ENCODE measurements around the gene LYST.
"Not testable (repeated sequence)": the region's sequence is repeated elsewhere in the genome, so short reads cannot be mapped to it uniquely, and the experiment has no call there.

Gene LYST

GRCh38 chr1:235799264-235799663 lies 67.4 kb downstream of the LYST start:
- no peak for DNase-seq (ENCODE audit: low read depth)
- TF ChIP-seq CTCF (conservative IDR thresholded peaks at IDR 0.05; ENCODE audit: low read length), result no peak
- H3K4me3 ChIP-seq (ENCODE audit: low read length), result no peak overlapping the region

GRCh38 chr1:235791532-235792060 lies 75.1 kb downstream of the LYST start:
- TF ChIP-seq CTCF (conservative IDR thresholded peaks at IDR 0.05; ENCODE audit: low read length), result no peak
- H3K4me3 ChIP-seq (ENCODE audit: low read length), result no peak overlapping the region
- DNase-seq (ENCODE audit: low read depth), result no peak

- no peak for TF ChIP-seq CTCF (conservative IDR thresholded peaks at IDR 0.05; ENCODE audit: low read length)
- no peak overlapping the region for H3K4me3 ChIP-seq (ENCODE audit: low read length)
Observed at GRCh38 chr1:235790123-235790522, 76.6 kb downstream of the LYST start.

GRCh38 chr1:235786227-235786898 lies 80.3 kb downstream of the LYST start:
- H3K4me3 ChIP-seq (ENCODE audit: low read length); DNase-seq (ENCODE audit: low read depth): not testable (repeated sequence)

More at GRCh38 chr1:235790123-235790522, 76.6 kb downstream of the LYST start:
- DNase-seq (ENCODE audit: low read depth), result no peak

- no peak for TF ChIP-seq CTCF (conservative IDR thresholded peaks at IDR 0.05; ENCODE audit: low read length)
- no peak overlapping the region for H3K4me3 ChIP-seq (ENCODE audit: low read length)
- no peak for DNase-seq (ENCODE audit: low read depth)
Observed at GRCh38 chr1:235784950-235785349, 81.8 kb downstream of the LYST start.

GRCh38 chr1:235783148-235783776 lies 83.4 kb downstream of the LYST start:
- peak; percentile 59 for TF ChIP-seq CTCF (conservative IDR thresholded peaks at IDR 0.05; ENCODE audit: low read length)
- peak; percentile 61 for DNase-seq (ENCODE audit: low read depth)

GRCh38 chr1:235782601-235783000 lies 84.1 kb downstream of the LYST start:
- H3K4me3 ChIP-seq (ENCODE audit: low read length), result no peak overlapping the region
- no peak for TF ChIP-seq CTCF (conservative IDR thresholded peaks at IDR 0.05; ENCODE audit: low read length)
- DNase-seq (ENCODE audit: low read depth), result peak; percentile 31

More at GRCh38 chr1:235783148-235783776, 83.4 kb downstream of the LYST start:
- H3K4me3 ChIP-seq (ENCODE audit: low read length), result no peak overlapping the region

Data from AG10803 (cell line).